Activated CD8-positive, alpha-beta T cell treated with anti-CD3 and anti-CD28 coated beads, Interleukin-2, amount 10 ng/mL, durations not matched to agents 7 days and 5 days (primary cell): Measurements from ENCODE around the gene NUDT6. TPM values are rescaled to one million over a fixed set of nuclear protein-coding genes. Genes with fewer than 3 reads are reported as not detected.

Experiments used
- ATAC-seq: fragments of 150-1000 bp; cut with Tn5 transposase; one replicate; pipeline ENCODE4 v1.10.0; 2021; ENCODE audit warnings: moderate library complexity
- CTCF ChIA-PET: fragments of 350-600 bp; sonication (Branson Sonifier 250); formaldehyde crosslinking; loops from one replicate; lab custom pipeline; 2021; ENCODE audit warnings: antibody characterized with exemption; lab: Charles Lee
- POLR2A ChIA-PET: fragments of 350-600 bp; sonication (Branson Sonifier 250); formaldehyde crosslinking; loops from one replicate; lab custom pipeline; 2021; ENCODE audit warnings: antibody characterized with exemption; lab: Charles Lee
- DNase-seq: peaks from one replicate; pipeline ENCODE4 v3.0.0-alpha.2; 2020
- H3K27ac Mint-ChIP-seq: one replicate; pipeline ENCODE4 v1.8.0; 2021; ENCODE audit warnings: mild to moderate bottlenecking, mixed read lengths
- H3K27me3 Mint-ChIP-seq: one replicate; pipeline ENCODE4 v1.8.0; 2021; ENCODE audit warnings: low read depth, mixed read lengths
- H3K36me3 Mint-ChIP-seq: one replicate; pipeline ENCODE4 v1.8.0; 2021; ENCODE audit warnings: low read depth, mixed read lengths
- H3K4me1 Mint-ChIP-seq: one replicate; pipeline ENCODE4 v1.8.0; 2021; ENCODE audit warnings: low read depth, mixed read lengths
- H3K4me3 Mint-ChIP-seq: one replicate; pipeline ENCODE4 v1.8.0; 2021; ENCODE audit warnings: mild to moderate bottlenecking, mixed read lengths
- H3K9me3 Mint-ChIP-seq: one replicate; pipeline ENCODE4 v1.8.0; 2022; ENCODE audit warnings: mixed read lengths; ENCODE audit not compliant: insufficient read depth
- total RNA-seq, 2 experiments: library from RNA; stranded (reverse); gene quantifications; one replicate each; pipeline ENCODE4 v1.2.3, GENCODE V29; 2021

NUDT6 gene
- total RNA-seq: 10 to 100 TPM; 11.4 to 13.7 TPM

GRCh38 chr4:122921971-122922876 is at the start of gene NUDT6:
NUDT6 (minus strand) TSS chr4:122922597; CDS start chr4:122922572, 25 bp downstream.
- H3K9me3 Mint-ChIP-seq: no peaks in the 10 kb centered on the region
- H3K27ac Mint-ChIP-seq: peak within 1 kb of the TSS; percentile 98
- POLR2A ChIA-PET: interaction anchor here (0.6 to 1.1 kb wide), 5 partner anchors 8 to 474 kb away, joined by 3 to 5 read pairs (median 4); partner anchors contain the start of genes BBS12 and SPRY1
- no peak within 1 kb of the TSS for H3K4me3 Mint-ChIP-seq
- H3K4me1 Mint-ChIP-seq: peaks cover 15% of the 10 kb centered on the region
- DNase-seq: peak; percentile 63
- H3K27me3 Mint-ChIP-seq: no peaks in the 10 kb centered on the region
- peaks cover 2% of the 10 kb centered on the region for H3K36me3 Mint-ChIP-seq
- CTCF ChIA-PET: interaction anchor here (1.1 to 2.5 kb wide), 5 partner anchors 8 to 320 kb away, joined by 3 to 15 read pairs (median 6); partner anchors contain the start of gene BBS12
- ATAC-seq: peak; percentile 58

DNA sequence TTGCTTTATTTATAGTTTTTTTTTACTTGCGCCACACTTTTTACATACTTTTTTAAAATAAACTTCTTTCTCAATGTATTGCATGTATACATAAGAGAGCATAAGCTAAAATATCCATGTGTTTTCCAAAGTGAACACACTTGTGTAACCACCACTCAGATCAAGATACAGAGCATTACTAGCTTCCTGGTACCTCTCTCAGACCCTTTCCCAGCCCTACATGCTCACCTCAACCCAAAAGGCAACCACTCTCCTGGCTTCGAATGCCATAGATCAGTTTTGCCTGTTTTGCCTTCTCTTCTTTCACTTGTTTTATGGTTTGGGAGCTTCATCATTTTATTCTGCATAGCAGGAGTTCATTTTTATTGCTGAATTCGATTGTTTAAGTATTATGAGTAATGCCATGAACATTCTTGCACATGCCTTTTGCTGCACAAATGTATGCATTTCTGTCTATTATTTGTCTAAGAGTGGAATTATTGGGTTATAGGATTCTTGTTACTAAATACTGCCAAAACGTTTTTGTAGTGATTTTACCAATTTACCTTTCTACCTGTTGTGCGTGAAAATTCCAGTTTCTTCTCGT is 45.9 kb upstream of the NUDT6 start:
- Mint-ChIP-seq H3K27ac (no peak overlapping the region), H3K27me3 (no peaks in the 10 kb centered on the region), H3K4me3 (no peak overlapping the region), H3K9me3 (no peaks in the 10 kb centered on the region), H3K36me3 (peaks cover 7% of the 10 kb centered on the region), H3K4me1 (peaks cover 2% of the 10 kb centered on the region)
- POLR2A ChIA-PET: no interaction called here
- ATAC-seq (no peak), DNase-seq (no peak)
- CTCF ChIA-PET: no interaction called here

DNA sequence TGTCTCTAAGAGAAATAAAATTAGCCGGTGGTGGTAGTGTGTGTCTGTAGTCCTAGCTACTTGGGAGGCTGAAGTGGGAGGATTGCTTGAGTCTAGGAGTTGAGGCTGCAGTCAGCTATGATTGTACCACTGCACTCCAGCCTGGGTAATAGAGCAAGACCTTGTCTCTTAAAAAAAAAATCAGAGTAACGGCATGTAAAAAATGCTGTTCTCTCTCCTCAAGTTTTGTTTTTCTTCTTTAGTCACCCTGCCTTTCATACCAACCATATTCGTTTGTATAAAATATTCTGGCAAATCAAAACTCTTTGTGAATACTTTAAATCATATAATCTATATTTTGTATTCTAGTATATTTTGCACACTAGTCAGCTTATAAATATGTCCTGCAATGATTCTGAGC is 44.8 kb upstream of the NUDT6 start:
- Mint-ChIP-seq H3K27ac (no peak overlapping the region), H3K36me3 (peaks cover 14% of the 10 kb centered on the region), H3K4me3 (no peak overlapping the region), H3K4me1 (peaks cover 10% of the 10 kb centered on the region), H3K27me3 (no peaks in the 10 kb centered on the region), H3K9me3 (no peaks in the 10 kb centered on the region)
- DNase-seq (no peak), ATAC-seq (no peak)
- ChIA-PET CTCF (no interaction called here), POLR2A (no interaction called here)

DNA sequence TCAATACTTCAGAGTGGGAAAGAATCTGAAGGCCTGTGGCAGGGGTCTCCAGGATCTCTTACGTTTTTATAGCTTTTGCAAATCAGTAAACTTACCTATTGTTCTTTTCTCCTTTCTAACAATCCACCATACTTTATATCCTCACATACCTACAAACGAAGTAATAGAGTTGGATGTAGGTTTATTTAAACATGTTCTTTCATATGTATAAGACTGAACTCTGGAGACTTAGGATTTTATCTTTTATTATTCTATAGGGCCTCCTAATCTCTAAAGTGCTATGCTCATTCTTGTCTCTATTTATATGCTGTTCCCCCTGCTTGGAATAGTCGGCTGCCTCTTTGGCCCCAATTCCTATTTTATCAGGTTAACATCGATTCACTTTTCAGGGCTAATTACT is 43.8 kb upstream of the NUDT6 start:
- Mint-ChIP-seq H3K27me3 (no peaks in the 10 kb centered on the region), H3K9me3 (no peaks in the 10 kb centered on the region), H3K4me1 (peaks cover 10% of the 10 kb centered on the region), H3K27ac (no peak overlapping the region), H3K36me3 (peaks cover 15% of the 10 kb centered on the region), H3K4me3 (no peak overlapping the region)
- POLR2A ChIA-PET: no interaction called here
- ATAC-seq (no peak), DNase-seq (no peak)
- CTCF ChIA-PET: no interaction called here

DNA sequence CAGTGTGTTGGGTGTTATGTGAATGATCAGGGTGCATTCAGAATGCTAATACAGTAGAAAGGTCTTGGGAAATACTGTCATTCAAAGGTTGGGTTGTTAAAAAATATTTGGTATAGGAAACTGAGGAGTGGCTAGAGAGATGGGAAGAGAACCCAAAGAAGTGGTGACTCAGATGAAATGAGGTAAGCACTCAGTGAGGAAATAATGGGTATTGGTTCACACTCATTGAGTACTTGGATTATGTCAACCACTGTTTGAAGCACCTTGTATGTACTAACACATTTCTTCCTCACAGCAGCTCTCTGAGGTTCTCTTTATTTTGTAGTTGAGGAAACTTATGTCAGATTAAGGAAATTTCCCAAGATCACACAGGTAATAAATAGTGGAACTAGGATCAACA is 40.8 kb upstream of the NUDT6 start:
- Mint-ChIP-seq H3K4me1 (peaks cover 10% of the 10 kb centered on the region), H3K9me3 (no peaks in the 10 kb centered on the region), H3K4me3 (no peak overlapping the region), H3K36me3 (peaks cover 15% of the 10 kb centered on the region), H3K27ac (no peak overlapping the region), H3K27me3 (no peaks in the 10 kb centered on the region)
- no peak for ATAC-seq
- DNase-seq: no peak
- POLR2A ChIA-PET: no interaction called here
- CTCF ChIA-PET: no interaction called here

GRCh38 chr4:122960611-122961000 is 38.2 kb upstream of the NUDT6 start:
- peaks cover 23% of the 10 kb centered on the region for H3K36me3 Mint-ChIP-seq
- no peak overlapping the region for H3K4me3 Mint-ChIP-seq
- DNase-seq: no peak
- no peaks in the 10 kb centered on the region for H3K9me3 Mint-ChIP-seq
- ChIA-PET CTCF (interaction anchor here (0.8 kb wide), 1 partner anchor 57 kb away, joined by 4 read pairs; no protein-coding TSS in a partner anchor), POLR2A (no interaction called here)
- peaks cover 10% of the 10 kb centered on the region for H3K4me1 Mint-ChIP-seq
- no peaks in the 10 kb centered on the region for H3K27me3 Mint-ChIP-seq
- H3K27ac Mint-ChIP-seq: no peak overlapping the region
- ATAC-seq: no peak

- no peak overlapping the region for H3K4me3 Mint-ChIP-seq
- ATAC-seq: no peak
- H3K27me3 Mint-ChIP-seq: no peaks in the 10 kb centered on the region
- ChIA-PET CTCF (interaction anchor here (0.8 kb wide), 1 partner anchor 58 kb away, joined by 4 read pairs; no protein-coding TSS in a partner anchor), POLR2A (no interaction called here)
- no peak for DNase-seq
- H3K36me3 Mint-ChIP-seq: peaks cover 27% of the 10 kb centered on the region
- no peaks in the 10 kb centered on the region for H3K9me3 Mint-ChIP-seq
- H3K4me1 Mint-ChIP-seq: peaks cover 10% of the 10 kb centered on the region
- H3K27ac Mint-ChIP-seq: no peak overlapping the region
Observed at GRCh38 chr4:122959981-122960610, 37.7 kb upstream of the NUDT6 start.

GRCh38 chr4:122959441-122959840 is 37.0 kb upstream of the NUDT6 start:
- H3K9me3 Mint-ChIP-seq: no peaks in the 10 kb centered on the region
- ChIA-PET CTCF (no interaction called here), POLR2A (no interaction called here)
- peaks cover 10% of the 10 kb centered on the region for H3K4me1 Mint-ChIP-seq
- H3K36me3 Mint-ChIP-seq: peaks cover 32% of the 10 kb centered on the region
- no peaks in the 10 kb centered on the region for H3K27me3 Mint-ChIP-seq
- H3K27ac Mint-ChIP-seq: no peak overlapping the region
- no peak overlapping the region for H3K4me3 Mint-ChIP-seq
- no peak for ATAC-seq
- DNase-seq: no peak

DNA sequence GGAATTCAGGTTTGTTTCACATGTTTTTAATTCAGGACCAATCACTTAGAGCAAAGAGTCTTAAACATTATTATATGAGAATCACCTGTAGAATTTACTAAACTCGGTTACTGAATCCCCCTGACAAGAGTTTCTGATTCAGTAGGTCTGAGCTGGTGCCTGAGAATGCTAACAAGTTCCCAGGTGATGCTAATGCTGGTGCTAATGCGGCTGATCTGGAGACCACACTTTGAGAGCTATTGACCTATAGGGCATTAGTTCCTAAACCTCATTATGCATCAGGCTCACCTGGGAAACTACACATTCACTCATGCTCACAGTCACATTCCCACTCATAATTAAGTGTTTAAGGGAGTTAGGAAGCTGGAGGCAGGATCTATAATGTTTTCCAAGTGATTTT is 36.1 kb upstream of the NUDT6 start:
- CTCF ChIA-PET: no interaction called here
- ATAC-seq (no peak), DNase-seq (no peak)
- Mint-ChIP-seq H3K4me3 (no peak overlapping the region), H3K27me3 (no peaks in the 10 kb centered on the region), H3K27ac (no peak overlapping the region), H3K9me3 (no peaks in the 10 kb centered on the region), H3K36me3 (peaks cover 37% of the 10 kb centered on the region), H3K4me1 (peaks cover 9% of the 10 kb centered on the region)
- POLR2A ChIA-PET: interaction anchor here (0.5 kb wide), 1 partner anchor 289 kb away, joined by 3 read pairs; no protein-coding TSS in a partner anchor

- H3K27ac Mint-ChIP-seq: no peak overlapping the region
- DNase-seq (no peak), ATAC-seq (no peak)
- no peak overlapping the region for H3K4me3 Mint-ChIP-seq
- ChIA-PET POLR2A (no interaction called here), CTCF (no interaction called here)
- H3K4me1 Mint-ChIP-seq: no peaks in the 10 kb centered on the region
- H3K36me3 Mint-ChIP-seq: peaks cover 62% of the 10 kb centered on the region
- no peaks in the 10 kb centered on the region for H3K27me3 Mint-ChIP-seq
- no peaks in the 10 kb centered on the region for H3K9me3 Mint-ChIP-seq
Observed at GRCh38 chr4:122953924-122954323, 31.5 kb upstream of the NUDT6 start.

GRCh38 chr4:122952028-122952427 is 29.6 kb upstream of the NUDT6 start:
- ChIA-PET CTCF (no interaction called here), POLR2A (no interaction called here)
- ATAC-seq (no peak), DNase-seq (no peak)
- H3K27ac Mint-ChIP-seq: no peak overlapping the region
- H3K27me3 Mint-ChIP-seq: no peaks in the 10 kb centered on the region
- H3K4me3 Mint-ChIP-seq: no peak overlapping the region
- H3K36me3 Mint-ChIP-seq: peaks cover 61% of the 10 kb centered on the region
- H3K4me1 Mint-ChIP-seq: no peaks in the 10 kb centered on the region
- no peaks in the 10 kb centered on the region for H3K9me3 Mint-ChIP-seq

DNA sequence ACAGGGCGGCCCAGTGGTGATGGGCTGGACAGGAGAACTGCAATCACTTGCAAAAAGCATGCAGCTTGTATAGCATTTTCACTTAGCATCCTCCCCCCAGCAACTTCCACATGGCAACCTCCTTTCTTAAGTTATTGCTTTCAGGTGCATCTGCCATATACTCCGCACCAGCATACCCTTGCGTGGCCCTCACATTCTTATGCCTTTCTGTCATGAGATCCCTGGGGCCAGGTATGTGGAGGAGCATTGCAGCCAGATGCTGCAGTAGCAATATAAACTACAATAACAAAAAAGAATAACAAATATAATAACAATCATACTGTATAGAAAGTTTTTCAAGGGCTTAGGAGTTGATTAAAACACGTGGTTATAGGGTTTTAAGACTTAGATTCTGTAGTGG is 26.3 kb upstream of the NUDT6 start:
- ChIA-PET CTCF (no interaction called here), POLR2A (no interaction called here)
- H3K27ac Mint-ChIP-seq: no peak overlapping the region
- no peak for DNase-seq
- H3K4me1 Mint-ChIP-seq: no peaks in the 10 kb centered on the region
- H3K27me3 Mint-ChIP-seq: no peaks in the 10 kb centered on the region
- peaks cover 61% of the 10 kb centered on the region for H3K36me3 Mint-ChIP-seq
- ATAC-seq: no peak
- H3K9me3 Mint-ChIP-seq: no peaks in the 10 kb centered on the region
- H3K4me3 Mint-ChIP-seq: no peak overlapping the region
